ENCODE results near the gene AHNAK.
"Not testable (repeated sequence)": the region's sequence is repeated elsewhere in the genome, so short reads cannot be mapped to it uniquely, and the experiment has no call there.

AHNAK gene

DNA sequence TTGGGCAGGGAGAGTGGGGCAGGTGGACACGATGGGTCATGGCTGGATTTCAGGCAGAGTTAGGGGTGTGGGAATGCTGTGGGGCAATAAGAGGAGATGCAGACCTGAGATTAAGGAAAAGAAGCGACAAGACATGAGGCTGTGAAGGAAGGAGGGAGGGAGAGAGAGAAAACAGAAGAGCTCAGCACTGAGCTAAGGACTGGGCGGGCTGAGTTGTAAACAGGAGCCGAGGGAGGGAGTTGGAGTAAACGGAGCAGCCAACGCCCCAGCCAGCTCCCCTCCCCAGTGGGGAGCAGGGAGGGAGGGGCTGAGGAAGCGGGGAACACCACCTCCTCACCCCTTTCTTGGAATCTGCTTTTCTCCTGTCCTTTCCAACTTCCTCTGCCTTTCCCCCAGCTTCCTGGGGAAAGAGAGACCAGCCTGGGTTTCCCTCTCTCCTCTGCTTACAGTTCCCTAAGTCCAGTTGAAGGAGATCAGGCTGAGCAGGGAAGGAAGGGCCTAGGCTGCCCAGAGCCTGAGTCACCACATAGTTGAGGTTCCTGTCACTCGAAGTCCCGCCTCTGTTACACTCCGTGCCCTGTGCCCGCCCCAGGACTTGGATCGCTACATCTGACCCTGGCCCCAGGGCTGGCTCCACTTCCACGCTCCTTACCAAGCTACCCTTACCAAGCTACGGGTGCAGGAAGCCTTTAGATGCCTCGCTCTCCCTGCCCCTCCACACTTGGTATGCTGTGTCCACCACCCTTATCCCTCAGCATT lies 6.7 kb upstream of the AHNAK start:
- DNase-seq (ENCODE audit: low spot score), result no peak
- TF ChIP-seq CTCF (IDR thresholded peaks at IDR 0.05; ENCODE audit: extremely low read depth, missing control alignments), result no peak

- DNase-seq (ENCODE audit: low spot score), result no peak
- no peak for TF ChIP-seq CTCF (IDR thresholded peaks at IDR 0.05; ENCODE audit: extremely low read depth, missing control alignments)
Measured at GRCh38 chr11:62552485-62553079, 6.0 kb upstream of the AHNAK start.

DNA sequence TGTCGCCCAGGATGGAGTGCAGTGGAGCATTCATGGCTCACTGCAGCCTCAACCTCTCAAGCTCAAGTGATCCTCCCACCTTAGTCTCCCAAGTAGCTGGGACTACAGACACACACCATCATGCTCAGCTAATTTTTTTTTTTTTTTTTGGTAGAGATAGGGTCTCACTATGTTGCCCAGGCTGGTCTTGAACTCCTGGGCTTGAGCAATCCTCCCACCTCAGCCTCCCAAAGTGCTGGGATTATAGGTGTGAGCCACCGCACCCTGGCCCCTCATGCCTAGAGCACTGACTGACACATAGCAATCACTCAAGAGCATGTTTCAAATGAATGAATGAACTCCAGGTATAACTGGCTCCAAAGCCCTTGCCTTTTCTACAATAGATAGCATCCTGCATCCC lies 3.9 kb upstream of the AHNAK start:
- not testable (repeated sequence) for DNase-seq (ENCODE audit: low spot score)

- no peak for TF ChIP-seq CTCF (IDR thresholded peaks at IDR 0.05; ENCODE audit: extremely low read depth, missing control alignments)
- no peak for DNase-seq (ENCODE audit: low spot score)
Measured at GRCh38 chr11:62548545-62549335, 2.1 kb upstream of the AHNAK start.

GRCh38 chr11:62547691-62548281 lies 1.2 kb upstream of the AHNAK start:
- TF ChIP-seq CTCF (IDR thresholded peaks at IDR 0.05; ENCODE audit: extremely low read depth, missing control alignments), result no peak
- no peak for DNase-seq (ENCODE audit: low spot score)

GRCh38 chr11:62546929-62547625 lies 471 bp upstream of the AHNAK start:
- no peak for DNase-seq (ENCODE audit: low spot score)
- TF ChIP-seq CTCF (IDR thresholded peaks at IDR 0.05; ENCODE audit: extremely low read depth, missing control alignments), result no peak

GRCh38 chr11:62545437-62546243 lies 966 bp downstream of the AHNAK start:
- TF ChIP-seq CTCF (IDR thresholded peaks at IDR 0.05; ENCODE audit: extremely low read depth, missing control alignments), result no peak
- DNase-seq (ENCODE audit: low spot score), result peak; percentile 63

Data from GM20000 (cell line).